HCT116 (cell line): Measurements from ENCODE around the gene STYK1.

ENCODE experiments used
- EZH2 ChIP-seq: fragments of 200-600 bp; sonication (generic); IDR thresholded peaks from 2 replicates; pipeline ENCODE4 v1.6.1; 2017; ENCODE audit warnings: antibody characterized with exemption, mixed run types
- JUND ChIP-seq: IDR thresholded peaks from 2 replicates; pipeline ENCODE4 v1.6.1; 2012
- POLR2A ChIP-seq: IDR thresholded peaks from 2 replicates; pipeline ENCODE4 v1.7.0; 2011; ENCODE audit warnings: borderline replicate concordance; ENCODE audit not compliant: insufficient read depth, insufficient read length; ENCODE audit errors: extremely low read depth
- POLR2AphosphoS5 ChIP-seq: IDR thresholded peaks from 2 replicates; pipeline ENCODE4 v1.6.1; 2011; ENCODE audit warnings: mild to moderate bottlenecking, low read depth, low read length, moderate library complexity
- RAD21 ChIP-seq: IDR thresholded peaks from 2 replicates; pipeline ENCODE4 v1.6.1; 2012; ENCODE audit warnings: low read depth, mild to moderate bottlenecking
- SP1 ChIP-seq: IDR thresholded peaks from 2 replicates; pipeline ENCODE4 v1.6.1; 2012; ENCODE audit warnings: low read depth
- YY1 ChIP-seq: IDR thresholded peaks from 2 replicates; pipeline ENCODE4 v1.6.1; 2011; ENCODE audit warnings: low read length, low read depth, moderate library complexity, mild to moderate bottlenecking; ENCODE audit not compliant: insufficient replicate concordance; ENCODE audit errors: extremely low read depth
- TF ChIP-seq, protein P1 (sequence below), 3 experiments: fragments of 200-600 bp in 1 of 3; sonication (generic) in 1 of 3; IDR thresholded peaks in 2 of 3; conservative IDR thresholded peaks in 1 of 3; 2 replicates each; pipeline ENCODE4 v1.5.1; 2012 to 2017; ENCODE audit warnings: low read depth in 2 of 3, low read length in 2 of 3, antibody characterized with exemption in 1 of 3, borderline replicate concordance in 1 of 3, control low read depth in 1 of 3, mild to moderate bottlenecking in 1 of 3, mixed read lengths in 1 of 3, mixed run types in 1 of 3, moderate library complexity in 1 of 3; ENCODE audit not compliant: insufficient read depth in 1 of 3
- TF ChIP-seq, protein P2 (sequence below): IDR thresholded peaks from 2 replicates; pipeline ENCODE4 v1.6.1; 2012; ENCODE audit warnings: low read depth

DNA sequence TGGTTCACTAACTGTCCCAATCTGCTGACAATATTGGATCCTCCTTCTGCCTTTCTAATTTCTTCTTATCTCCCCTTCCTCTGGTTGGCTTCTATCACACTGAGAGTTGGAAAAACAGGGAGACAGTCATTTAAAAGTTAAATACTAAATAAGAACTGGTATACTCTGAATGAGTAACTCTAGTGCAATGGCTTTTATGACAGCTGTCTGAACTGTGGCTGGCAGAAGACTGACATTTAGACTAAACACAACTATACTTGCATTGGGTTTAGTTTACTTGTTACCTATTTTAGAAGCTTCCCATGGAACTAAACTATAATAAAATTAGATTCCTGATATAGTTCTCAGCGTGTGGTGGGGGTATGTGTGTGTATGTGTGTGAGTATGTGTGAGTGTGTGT is 52.6 kb downstream of the STYK1 start:
- TF ChIP-seq, protein P1, sequence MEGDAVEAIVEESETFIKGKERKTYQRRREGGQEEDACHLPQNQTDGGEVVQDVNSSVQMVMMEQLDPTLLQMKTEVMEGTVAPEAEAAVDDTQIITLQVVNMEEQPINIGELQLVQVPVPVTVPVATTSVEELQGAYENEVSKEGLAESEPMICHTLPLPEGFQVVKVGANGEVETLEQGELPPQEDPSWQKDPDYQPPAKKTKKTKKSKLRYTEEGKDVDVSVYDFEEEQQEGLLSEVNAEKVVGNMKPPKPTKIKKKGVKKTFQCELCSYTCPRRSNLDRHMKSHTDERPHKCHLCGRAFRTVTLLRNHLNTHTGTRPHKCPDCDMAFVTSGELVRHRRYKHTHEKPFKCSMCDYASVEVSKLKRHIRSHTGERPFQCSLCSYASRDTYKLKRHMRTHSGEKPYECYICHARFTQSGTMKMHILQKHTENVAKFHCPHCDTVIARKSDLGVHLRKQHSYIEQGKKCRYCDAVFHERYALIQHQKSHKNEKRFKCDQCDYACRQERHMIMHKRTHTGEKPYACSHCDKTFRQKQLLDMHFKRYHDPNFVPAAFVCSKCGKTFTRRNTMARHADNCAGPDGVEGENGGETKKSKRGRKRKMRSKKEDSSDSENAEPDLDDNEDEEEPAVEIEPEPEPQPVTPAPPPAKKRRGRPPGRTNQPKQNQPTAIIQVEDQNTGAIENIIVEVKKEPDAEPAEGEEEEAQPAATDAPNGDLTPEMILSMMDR (IDR thresholded peaks at IDR 0.05 in 2 of 3, conservative IDR thresholded peaks at IDR 0.05 in 1 of 3; ENCODE audit: borderline replicate concordance in 1 of 3, insufficient read depth in 1 of 3, low read depth in 2 of 3, low read length in 2 of 3): no peak
- TF ChIP-seq POLR2A (no peak), POLR2AphosphoS5 (no peak), YY1 (no peak), JUND (no peak), EZH2 (no peak), RAD21 (no peak), SP1 (no peak)
- TF ChIP-seq, protein P2, sequence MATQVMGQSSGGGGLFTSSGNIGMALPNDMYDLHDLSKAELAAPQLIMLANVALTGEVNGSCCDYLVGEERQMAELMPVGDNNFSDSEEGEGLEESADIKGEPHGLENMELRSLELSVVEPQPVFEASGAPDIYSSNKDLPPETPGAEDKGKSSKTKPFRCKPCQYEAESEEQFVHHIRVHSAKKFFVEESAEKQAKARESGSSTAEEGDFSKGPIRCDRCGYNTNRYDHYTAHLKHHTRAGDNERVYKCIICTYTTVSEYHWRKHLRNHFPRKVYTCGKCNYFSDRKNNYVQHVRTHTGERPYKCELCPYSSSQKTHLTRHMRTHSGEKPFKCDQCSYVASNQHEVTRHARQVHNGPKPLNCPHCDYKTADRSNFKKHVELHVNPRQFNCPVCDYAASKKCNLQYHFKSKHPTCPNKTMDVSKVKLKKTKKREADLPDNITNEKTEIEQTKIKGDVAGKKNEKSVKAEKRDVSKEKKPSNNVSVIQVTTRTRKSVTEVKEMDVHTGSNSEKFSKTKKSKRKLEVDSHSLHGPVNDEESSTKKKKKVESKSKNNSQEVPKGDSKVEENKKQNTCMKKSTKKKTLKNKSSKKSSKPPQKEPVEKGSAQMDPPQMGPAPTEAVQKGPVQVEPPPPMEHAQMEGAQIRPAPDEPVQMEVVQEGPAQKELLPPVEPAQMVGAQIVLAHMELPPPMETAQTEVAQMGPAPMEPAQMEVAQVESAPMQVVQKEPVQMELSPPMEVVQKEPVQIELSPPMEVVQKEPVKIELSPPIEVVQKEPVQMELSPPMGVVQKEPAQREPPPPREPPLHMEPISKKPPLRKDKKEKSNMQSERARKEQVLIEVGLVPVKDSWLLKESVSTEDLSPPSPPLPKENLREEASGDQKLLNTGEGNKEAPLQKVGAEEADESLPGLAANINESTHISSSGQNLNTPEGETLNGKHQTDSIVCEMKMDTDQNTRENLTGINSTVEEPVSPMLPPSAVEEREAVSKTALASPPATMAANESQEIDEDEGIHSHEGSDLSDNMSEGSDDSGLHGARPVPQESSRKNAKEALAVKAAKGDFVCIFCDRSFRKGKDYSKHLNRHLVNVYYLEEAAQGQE: no peak
